GM10847 (cell line): ENCODE measurements around the gene NTPCR.
A peak's percentile ranks its signal among the peaks of the same experiment; 100 is the strongest.

Experiments used
- POLR2A ChIP-seq: IDR thresholded peaks from 2 replicates; pipeline ENCODE4 v1.6.1; 2011; ENCODE audit not compliant: insufficient read length; ENCODE audit errors: extremely low read depth

The NTPCR gene

GRCh38 chr1:232950197-232951176 lies at the start of gene NTPCR:
Gene NTPCR (plus strand): TSS chr1:232950611. CDS start chr1:232950711, 100 bp downstream.
- TF ChIP-seq POLR2A, result peak; percentile 71

DNA sequence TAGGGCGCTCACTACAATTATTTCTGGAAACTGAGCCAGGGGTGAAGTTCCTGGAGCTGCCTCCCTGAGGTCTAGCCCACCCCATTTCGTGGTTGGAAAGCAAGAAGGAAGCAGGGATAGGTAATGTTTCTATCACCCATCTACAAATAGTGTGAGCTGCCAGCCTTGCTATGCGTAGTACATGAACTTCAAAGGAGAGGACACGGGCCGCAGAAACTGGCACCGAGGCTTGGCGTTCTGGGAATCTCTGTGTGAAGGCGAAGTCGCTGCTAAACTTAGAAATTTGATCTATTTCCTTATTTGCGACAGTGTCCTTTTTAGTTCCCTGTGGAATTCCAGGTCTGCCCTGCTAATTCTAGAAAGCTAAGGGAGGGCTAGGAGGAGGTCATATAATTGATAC lies 49.6 kb upstream of the NTPCR start:
- no peak for TF ChIP-seq POLR2A

GRCh38 chr1:232901255-232901654 lies 49.2 kb upstream of the NTPCR start:
- TF ChIP-seq POLR2A, result no peak

DNA sequence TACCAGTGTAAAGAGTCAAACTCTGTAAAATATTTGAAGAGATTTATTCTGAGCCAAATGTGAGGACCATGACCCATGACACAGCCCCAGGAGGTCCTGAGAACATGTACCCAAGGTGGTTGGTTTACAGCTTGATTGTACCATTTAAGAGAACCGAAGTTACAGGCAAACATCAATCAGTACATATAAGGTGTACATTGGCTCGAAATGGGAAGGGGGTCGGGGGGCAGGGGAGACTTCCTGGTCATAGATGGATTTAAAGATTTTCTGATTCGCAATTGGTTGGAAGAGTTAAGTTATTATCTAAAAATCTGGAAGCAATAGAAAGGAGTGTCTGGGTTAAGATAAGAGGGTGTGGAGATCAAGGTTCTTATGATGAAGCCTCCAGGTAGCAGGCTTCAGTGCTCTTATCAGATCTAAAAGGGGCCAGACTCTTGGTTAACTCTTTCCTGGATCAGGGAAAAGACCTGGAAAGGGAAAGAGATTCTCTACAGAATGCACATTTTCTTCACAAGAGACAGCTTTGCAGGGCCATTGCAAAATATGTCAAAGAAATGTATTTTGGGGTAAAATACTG lies 47.5 kb upstream of the NTPCR start:
- no peak for TF ChIP-seq POLR2A

DNA sequence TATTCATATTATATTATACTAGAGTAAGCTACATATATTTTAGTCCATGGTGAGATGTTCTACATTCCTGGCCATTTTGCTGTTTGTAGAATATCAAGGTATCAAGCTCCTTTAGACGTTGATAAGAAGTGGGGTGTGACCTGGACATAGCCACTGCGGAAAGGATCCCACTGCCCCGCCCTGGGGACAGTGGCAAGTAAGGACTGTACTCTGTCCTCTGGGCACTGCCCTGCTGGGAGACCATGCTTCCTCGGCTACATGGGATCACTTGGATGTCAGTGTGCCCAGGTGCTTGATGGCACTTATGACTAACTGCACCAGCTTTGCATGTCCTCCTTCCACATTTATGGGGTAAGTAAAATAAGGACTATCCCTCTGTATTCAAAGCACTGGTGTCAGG lies 46.3 kb upstream of the NTPCR start:
- no peak for TF ChIP-seq POLR2A

- TF ChIP-seq POLR2A, result no peak
These were observed 45.8 kb upstream of the NTPCR start for GRCh38 chr1:232904566-232904965.

DNA sequence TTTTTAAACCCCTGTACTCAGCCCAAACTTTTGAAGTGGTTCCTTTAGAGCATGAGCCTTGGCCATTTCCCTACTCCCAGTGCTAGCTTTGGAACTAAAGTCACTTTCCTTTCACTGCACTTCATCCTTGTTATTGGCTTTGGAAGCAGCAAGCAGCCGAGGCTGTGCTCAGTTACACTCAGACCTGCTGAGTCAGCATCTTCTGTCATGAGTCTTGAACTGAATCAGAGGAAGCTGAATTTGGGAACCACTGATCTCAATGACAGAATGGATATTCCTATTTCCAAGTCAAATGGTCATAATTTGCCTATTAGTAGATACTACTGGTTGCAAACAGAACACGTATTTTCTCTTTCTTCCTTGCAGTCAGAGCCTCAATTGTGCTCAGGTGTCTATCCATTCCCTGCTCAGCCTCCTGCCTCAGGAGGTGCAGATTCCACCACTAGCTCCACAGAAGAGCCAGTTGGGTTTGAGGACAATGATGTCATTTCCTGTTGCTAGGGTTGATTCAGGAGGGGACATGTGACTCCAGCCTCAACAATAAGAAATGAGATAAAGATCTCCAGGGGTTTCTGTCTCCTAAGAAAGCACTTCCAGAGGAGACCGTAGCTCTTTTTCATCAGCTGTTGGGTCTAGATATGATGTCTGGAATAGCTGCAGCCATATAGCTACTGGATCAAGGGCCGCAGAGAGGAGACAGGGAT lies 44.9 kb upstream of the NTPCR start:
- no peak for TF ChIP-seq POLR2A

DNA sequence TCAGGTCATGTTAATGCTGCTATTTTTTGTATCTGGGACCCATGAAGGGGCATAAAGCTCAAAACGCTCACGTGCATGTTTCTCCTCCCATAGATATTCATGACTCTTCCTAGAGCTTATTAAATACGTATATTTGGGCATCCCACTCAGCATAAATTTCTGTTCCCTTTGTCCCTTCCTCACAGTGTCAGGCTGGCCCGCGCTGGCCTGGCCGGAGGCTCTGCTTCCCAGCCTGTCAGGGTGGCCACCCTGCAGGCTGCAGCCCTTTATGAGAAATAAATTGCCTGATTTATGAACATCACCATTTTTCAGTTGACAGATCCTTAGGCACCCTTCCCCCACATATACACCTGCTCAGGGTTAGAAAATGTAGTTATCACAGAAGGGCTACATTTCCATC lies 44.0 kb upstream of the NTPCR start:
- no peak for TF ChIP-seq POLR2A

DNA sequence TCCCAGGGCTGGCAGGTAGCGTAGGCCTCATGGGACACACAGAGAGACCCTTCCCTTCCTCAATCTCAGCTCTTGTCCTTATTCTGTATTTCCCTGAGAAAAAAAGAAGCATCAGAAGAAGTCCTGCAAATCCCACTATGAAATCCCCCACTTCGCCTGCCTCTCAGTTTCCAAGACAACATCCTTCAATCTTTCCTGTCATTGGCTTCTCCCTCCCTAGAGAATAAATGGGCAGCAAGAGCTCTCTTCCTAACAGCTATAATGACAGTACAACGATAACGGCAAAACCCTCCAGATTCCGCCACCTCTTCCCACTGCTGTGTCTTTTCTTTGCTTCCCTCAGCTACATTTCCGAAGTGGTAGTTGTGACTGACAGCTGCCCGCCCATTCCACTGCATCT lies 41.6 kb upstream of the NTPCR start:
- no peak for TF ChIP-seq POLR2A

DNA sequence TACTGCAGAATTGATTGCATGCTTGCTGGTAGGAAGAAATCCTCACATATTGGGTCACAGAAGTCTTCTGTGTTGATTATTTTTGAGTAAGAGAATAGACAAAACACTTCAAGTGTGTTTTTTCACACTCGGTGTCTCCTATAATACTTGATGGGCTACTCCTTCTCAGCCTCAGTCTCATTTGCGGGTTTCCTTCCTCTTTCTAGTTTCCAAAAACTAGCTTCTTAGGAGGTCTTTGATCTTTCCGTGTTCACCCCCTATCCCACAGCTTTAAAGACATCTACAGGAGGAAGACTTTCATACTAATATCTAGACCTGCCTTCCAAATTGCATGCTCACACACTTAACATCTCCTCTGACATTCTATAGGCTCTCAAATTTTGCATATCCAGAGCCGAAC lies 40.7 kb upstream of the NTPCR start:
- TF ChIP-seq POLR2A, result no peak

GRCh38 chr1:232911027-232911599 lies 39.3 kb upstream of the NTPCR start:
- TF ChIP-seq POLR2A, result no peak

GRCh38 chr1:232912845-232913580 lies 37.4 kb upstream of the NTPCR start:
- no peak for TF ChIP-seq POLR2A

DNA sequence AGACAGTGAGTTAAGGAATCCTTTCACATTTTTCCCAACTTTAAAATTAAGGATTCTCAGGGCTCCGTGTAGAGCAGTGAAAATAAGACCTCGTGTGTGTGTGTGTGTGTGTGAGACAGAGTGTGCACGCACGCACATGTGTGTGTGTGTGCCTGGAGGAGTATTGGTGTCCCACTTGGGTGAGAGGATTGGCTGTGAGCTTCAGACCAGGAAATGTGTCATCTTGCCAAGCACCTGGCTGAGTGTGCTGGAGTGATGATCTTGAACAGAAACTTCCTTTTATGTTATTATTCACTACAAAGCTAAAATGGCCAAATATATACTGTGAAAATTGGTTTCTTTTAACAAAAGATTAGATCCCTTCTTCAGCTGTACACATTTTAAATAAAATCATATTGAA lies 35.2 kb upstream of the NTPCR start:
- TF ChIP-seq POLR2A, result no peak

GRCh38 chr1:232917053-232917452 lies 33.4 kb upstream of the NTPCR start:
- no peak for TF ChIP-seq POLR2A

- TF ChIP-seq POLR2A, result no peak
These were observed 29.0 kb upstream of the NTPCR start for GRCh38 chr1:232921381-232921780.
